Tibial nerve (tissue), 4 donors: ENCODE data around the gene GRB2. TPM values are rescaled to one million over a fixed set of nuclear protein-coding genes. Genes with fewer than 3 reads are reported as not detected.

ENCODE experiments used
- DNase-seq, 2 donors: peaks; one replicate each; pipeline ENCODE4 v3.0.0-alpha.2; 2019; ENCODE audit warnings: low spot score in 2 of 2
- H3K27ac ChIP-seq, 4 donors: fragments of 200-600 bp; sonication (generic) in 3 of 4; one replicate each; pipeline ENCODE4 v1.5.1; 2017 to 2019; ENCODE audit warnings: mild to moderate bottlenecking in 1 of 4
- H3K27me3 ChIP-seq, 2 donors: fragments of 200-600 bp; sonication (generic) in 1 of 2; one replicate each; pipeline versions ENCODE4 v1.5.1 to v1.6.0; 2017 to 2019
- H3K36me3 ChIP-seq, 3 donors: fragments of 200-600 bp; sonication (generic); one replicate each; pipeline ENCODE4 v1.5.1; 2018 to 2019
- H3K4me1 ChIP-seq, 4 donors: fragments of 200-600 bp; sonication (generic) in 3 of 4; one replicate each; pipeline ENCODE4 v1.5.1; 2017 to 2019
- H3K4me3 ChIP-seq, 4 donors: fragments of 200-600 bp; sonication (generic) in 3 of 4; one replicate each; pipeline ENCODE4 v1.5.1; 2017 to 2019; ENCODE audit warnings: mild to moderate bottlenecking in 1 of 4, moderate library complexity in 1 of 4
- H3K9me3 ChIP-seq, 4 donors: fragments of 200-600 bp; sonication (generic) in 3 of 4; one replicate each; pipeline ENCODE4 v1.5.1; 2017 to 2019
- EP300 ChIP-seq, 2 donors: sonication (generic); formaldehyde crosslinking; IDR thresholded peaks; one replicate each; pipeline ENCODE4 v1.6.1; 2017; ENCODE audit warnings: antibody characterized with exemption in 2 of 2, mild to moderate bottlenecking in 1 of 2
- POLR2A ChIP-seq, 2 donors: fragments of 450-650 bp; IDR thresholded peaks; one replicate each; pipeline ENCODE4 v1.6.1; 2017; ENCODE audit warnings: antibody characterized with exemption in 2 of 2, mild to moderate bottlenecking in 2 of 2, moderate library complexity in 2 of 2
- WGBS, 2 donors: methylation state at CpG; one replicate each; pipeline ENCODE4 v1.1.5; 2018; 5-methylcytosine and 5-hydroxymethylcytosine counted together
- total RNA-seq, 4 donors: library from RNA; depleted of rRNA; stranded (reverse); fragments of >200 nt; gene quantifications; one replicate each; pipeline ENCODE4 v1.1.0, GENCODE V29; 2016
- TF ChIP-seq, protein P1 (sequence below), 5 experiments: fragments of 200-600 bp in 3 of 5; fragments of 450-650 bp in 2 of 5; sonication (generic) in 3 of 5; IDR thresholded peaks; one replicate each; pipeline ENCODE4 v1.5.1; 2016 to 2019; ENCODE audit warnings: antibody characterized with exemption in 5 of 5, mild to moderate bottlenecking in 3 of 5, moderate library complexity in 2 of 5

GRB2 gene
- total RNA-seq, 4 donors from 2014 or later: 77.6 to 139 (median 133) TPM

DNA sequence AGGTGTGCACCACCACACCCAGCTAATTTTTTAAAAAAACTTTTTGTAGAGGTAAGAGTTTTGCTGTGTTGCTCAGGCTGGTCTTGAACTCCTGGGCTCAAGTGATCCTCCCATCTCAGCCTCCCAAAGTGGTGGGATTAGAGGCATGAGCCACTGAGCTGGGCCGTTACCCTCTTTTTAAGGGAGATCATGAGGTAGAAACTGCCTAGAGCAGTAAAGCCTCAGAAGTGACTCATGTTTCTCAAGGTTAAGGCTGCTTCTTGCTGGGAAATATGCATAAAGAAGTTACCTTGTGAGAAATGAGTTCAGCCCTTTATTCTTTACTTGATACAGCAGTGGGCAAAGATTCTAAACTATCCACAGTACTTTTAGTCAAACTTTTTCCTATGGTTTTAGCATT lies 38.2 kb downstream of the GRB2 start:
- Histone ChIP-seq H3K9me3 (no peaks in the 10 kb centered on the region), H3K4me3 (no peak overlapping the region), H3K36me3 (no peaks in the 10 kb centered on the region), H3K27ac (no peak overlapping the region), H3K4me1 (peaks cover 0 to 87% (median 26%) of the 10 kb centered on the region in 4 donors), H3K27me3 (no peaks in the 10 kb centered on the region)
- DNase-seq: no peak
- WGBS, 2 donors: 89 to 90% methylated on average over 1 of the region's 1 CpG
- TF ChIP-seq EP300 (IDR thresholded peaks at IDR 0.05) (no peak), POLR2A (IDR thresholded peaks at IDR 0.05) (no peak)
- TF ChIP-seq, protein P1, sequence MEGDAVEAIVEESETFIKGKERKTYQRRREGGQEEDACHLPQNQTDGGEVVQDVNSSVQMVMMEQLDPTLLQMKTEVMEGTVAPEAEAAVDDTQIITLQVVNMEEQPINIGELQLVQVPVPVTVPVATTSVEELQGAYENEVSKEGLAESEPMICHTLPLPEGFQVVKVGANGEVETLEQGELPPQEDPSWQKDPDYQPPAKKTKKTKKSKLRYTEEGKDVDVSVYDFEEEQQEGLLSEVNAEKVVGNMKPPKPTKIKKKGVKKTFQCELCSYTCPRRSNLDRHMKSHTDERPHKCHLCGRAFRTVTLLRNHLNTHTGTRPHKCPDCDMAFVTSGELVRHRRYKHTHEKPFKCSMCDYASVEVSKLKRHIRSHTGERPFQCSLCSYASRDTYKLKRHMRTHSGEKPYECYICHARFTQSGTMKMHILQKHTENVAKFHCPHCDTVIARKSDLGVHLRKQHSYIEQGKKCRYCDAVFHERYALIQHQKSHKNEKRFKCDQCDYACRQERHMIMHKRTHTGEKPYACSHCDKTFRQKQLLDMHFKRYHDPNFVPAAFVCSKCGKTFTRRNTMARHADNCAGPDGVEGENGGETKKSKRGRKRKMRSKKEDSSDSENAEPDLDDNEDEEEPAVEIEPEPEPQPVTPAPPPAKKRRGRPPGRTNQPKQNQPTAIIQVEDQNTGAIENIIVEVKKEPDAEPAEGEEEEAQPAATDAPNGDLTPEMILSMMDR (IDR thresholded peaks at IDR 0.05): no peak

- Histone ChIP-seq H3K27ac (no peak overlapping the region), H3K9me3 (no peaks in the 10 kb centered on the region), H3K27me3 (no peaks in the 10 kb centered on the region), H3K4me1 (peaks cover 0 to 86% (median 26%) of the 10 kb centered on the region in 4 donors), H3K36me3 (no peaks in the 10 kb centered on the region), H3K4me3 (no peak overlapping the region)
- TF ChIP-seq, protein P1 (IDR thresholded peaks at IDR 0.05): no peak
- TF ChIP-seq POLR2A (IDR thresholded peaks at IDR 0.05): no peak
- TF ChIP-seq EP300 (IDR thresholded peaks at IDR 0.05): no peak
- no peak for DNase-seq
- WGBS, 2 donors: 67 to 71% methylated on average over 6 of the region's 6 CpGs
Observed at GRCh38 chr17:75366432-75366831, 39.0 kb downstream of the GRB2 start.

GRCh38 chr17:75365931-75366275 lies 39.6 kb downstream of the GRB2 start:
- H3K4me1 ChIP-seq: peaks cover 0 to 87% (median 25%) of the 10 kb centered on the region in 4 donors

DNA sequence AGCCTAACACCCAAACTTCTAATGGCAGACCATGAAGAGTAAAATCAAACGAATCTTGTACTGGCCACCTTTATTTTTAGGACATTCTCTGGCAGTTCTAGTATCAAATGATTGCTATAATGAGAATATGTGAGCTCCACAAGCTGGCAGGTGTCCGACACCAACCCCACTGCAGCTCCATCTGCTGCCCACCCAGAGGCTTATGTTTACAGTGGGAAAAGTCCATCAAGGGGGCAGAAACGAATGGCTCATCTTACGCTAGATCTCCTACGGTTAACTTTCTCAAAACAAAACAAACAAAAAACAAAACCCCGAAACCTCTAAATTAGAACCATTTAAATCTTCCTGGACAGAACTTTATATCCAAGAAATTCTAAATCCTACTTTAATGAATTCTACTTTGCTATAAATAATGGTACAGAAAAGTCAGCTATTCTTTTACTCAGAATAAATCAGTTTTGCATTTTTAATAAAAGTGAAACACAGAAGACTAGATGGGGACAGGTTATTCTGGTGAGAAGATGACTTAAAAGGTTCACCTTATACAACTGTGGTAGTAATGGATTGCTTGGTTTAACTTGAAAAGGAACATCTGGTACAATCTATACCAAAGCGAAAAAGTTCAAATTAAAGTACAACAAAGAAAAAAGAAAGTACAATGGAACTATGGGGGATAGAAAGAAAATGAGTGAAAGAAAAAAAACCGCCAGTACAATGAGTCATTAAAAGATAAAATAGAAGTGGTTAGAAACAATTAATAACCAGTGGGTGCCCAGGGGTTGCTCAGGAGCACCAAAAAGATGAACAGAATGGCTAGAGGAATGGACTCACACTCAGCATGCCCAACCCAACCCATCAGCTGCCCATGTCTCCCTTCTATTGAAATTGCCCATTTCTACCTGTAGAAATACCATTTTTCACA lies 40.2 kb downstream of the GRB2 start:
- no peaks in the 10 kb centered on the region for H3K36me3 ChIP-seq
- 59 to 71% methylated on average over 8 of the region's 8 CpGs for WGBS, 2 donors
- TF ChIP-seq, protein P1 (IDR thresholded peaks at IDR 0.05): no peak
- TF ChIP-seq EP300 (IDR thresholded peaks at IDR 0.05): no peak
- TF ChIP-seq POLR2A (IDR thresholded peaks at IDR 0.05): no peak
- peaks cover 0 to 89% (median 28%) of the 10 kb centered on the region in 4 donors for H3K4me1 ChIP-seq
- no peaks in the 10 kb centered on the region for H3K9me3 ChIP-seq
- H3K27me3 ChIP-seq: no peaks in the 10 kb centered on the region
- H3K4me3 ChIP-seq: no peak overlapping the region
- no peak for DNase-seq
- H3K27ac ChIP-seq: no peak overlapping the region

More at GRCh38 chr17:75365931-75366275, 39.6 kb downstream of the GRB2 start:
- TF ChIP-seq EP300 (IDR thresholded peaks at IDR 0.05) (no peak), POLR2A (IDR thresholded peaks at IDR 0.05) (no peak)
- TF ChIP-seq, protein P1 (IDR thresholded peaks at IDR 0.05): no peak
- Histone ChIP-seq H3K27me3 (no peaks in the 10 kb centered on the region), H3K36me3 (no peaks in the 10 kb centered on the region), H3K4me3 (no peak overlapping the region), H3K9me3 (no peaks in the 10 kb centered on the region), H3K27ac (no peak overlapping the region)
- WGBS, 2 donors: 64 to 72% methylated on average over 6 of the region's 6 CpGs
- DNase-seq: no peak

GRCh38 chr17:75364078-75364477 lies 41.4 kb downstream of the GRB2 start:
- peaks cover 0 to 79% (median 25%) of the 10 kb centered on the region in 4 donors for H3K4me1 ChIP-seq

More at GRCh38 chr17:75364078-75364477, 41.4 kb downstream of the GRB2 start:
- no peaks in the 10 kb centered on the region for H3K9me3 ChIP-seq
- H3K4me3 ChIP-seq: no peak overlapping the region
- no peak overlapping the region for H3K27ac ChIP-seq
- WGBS, 2 donors: 94 to 96% methylated on average over 2 of the region's 2 CpGs
- H3K36me3 ChIP-seq: no peaks in the 10 kb centered on the region
- no peaks in the 10 kb centered on the region for H3K27me3 ChIP-seq
- DNase-seq: no peak
- TF ChIP-seq POLR2A (IDR thresholded peaks at IDR 0.05) (no peak), EP300 (IDR thresholded peaks at IDR 0.05) (no peak)
- TF ChIP-seq, protein P1 (IDR thresholded peaks at IDR 0.05): no peak
